DND-41 (cell line): Measurements from ENCODE around the gene KAZN.

Experiments used
- ATAC-seq: fragments of 200-7000 bp; cut with Tn5 transposase; 3 replicates; pipeline ENCODE4 v1.9.1; 2021; ENCODE audit warnings: low read depth; ENCODE audit not compliant: insufficient read depth
- DNase-seq: peaks from one replicate; pipeline ENCODE4 v3.0.0-alpha.2; 2020
- H2AFZ ChIP-seq: 2 replicates; pipeline ENCODE4 v1.6.0; 2012; ENCODE audit warnings: low read depth, low read length
- H3K27ac ChIP-seq: 2 replicates; pipeline ENCODE4 v1.5.1; 2012; ENCODE audit warnings: low read length, inconsistent platforms
- H3K27me3 ChIP-seq: fragments of 200-600 bp; sonication (generic); 2 replicates; pipeline ENCODE4 v1.6.0; 2012; ENCODE audit warnings: low read length, mild to moderate bottlenecking, inconsistent platforms; ENCODE audit not compliant: insufficient read depth, poor library complexity
- H3K36me3 ChIP-seq: 2 replicates; pipeline ENCODE4 v1.5.1; 2012; ENCODE audit warnings: low read length, inconsistent platforms; ENCODE audit not compliant: insufficient read depth
- H3K4me1 ChIP-seq: 2 replicates; pipeline ENCODE4 v1.5.1; 2012; ENCODE audit warnings: mild to moderate bottlenecking, low read length; ENCODE audit not compliant: insufficient read depth
- H3K4me2 ChIP-seq: 2 replicates; pipeline ENCODE4 v1.6.0; 2012; ENCODE audit warnings: mild to moderate bottlenecking, moderate library complexity, low read length, inconsistent platforms; ENCODE audit not compliant: insufficient read depth
- H3K4me3 ChIP-seq, 2 experiments: fragments of 200-600 bp in 1 of 2; shearing (Covaris generic) in 1 of 2; 2 replicates each; pipeline ENCODE4 v1.5.1; 2012 to 2016; ENCODE audit warnings: inconsistent platforms in 2 of 2, low read length in 2 of 2, mild to moderate bottlenecking in 2 of 2, low read depth in 1 of 2, moderate library complexity in 1 of 2
- H3K79me2 ChIP-seq: 2 replicates; pipeline ENCODE4 v1.6.0; 2012; ENCODE audit warnings: low read length, inconsistent platforms; ENCODE audit not compliant: insufficient read depth
- H3K9ac ChIP-seq: 2 replicates; pipeline ENCODE4 v1.6.0; 2012; ENCODE audit warnings: low read depth, mild to moderate bottlenecking, inconsistent platforms, low read length, moderate library complexity
- H3K9me3 ChIP-seq: 2 replicates; pipeline ENCODE4 v1.5.1; 2012; ENCODE audit warnings: low read length, moderate library complexity, mild to moderate bottlenecking, inconsistent platforms; ENCODE audit not compliant: insufficient read depth, severe bottlenecking
- H4K20me1 ChIP-seq: 2 replicates; pipeline ENCODE4 v1.6.0; 2012; ENCODE audit warnings: low read length; ENCODE audit not compliant: insufficient read depth
- EZH2 ChIP-seq: IDR thresholded peaks from 3 replicates; pipeline ENCODE4 v1.6.1; 2012; ENCODE audit warnings: borderline replicate concordance, low read depth, mild to moderate bottlenecking, moderate library complexity, low read length, inconsistent platforms; ENCODE audit not compliant: severe bottlenecking
- TF ChIP-seq, protein P1 (sequence below): IDR thresholded peaks from 2 replicates; pipeline ENCODE4 v1.5.1; 2012; ENCODE audit warnings: borderline replicate concordance, low read length, moderate library complexity, mild to moderate bottlenecking; ENCODE audit not compliant: poor library complexity, severe bottlenecking; ENCODE audit errors: extremely low read depth

Gene KAZN

DNA sequence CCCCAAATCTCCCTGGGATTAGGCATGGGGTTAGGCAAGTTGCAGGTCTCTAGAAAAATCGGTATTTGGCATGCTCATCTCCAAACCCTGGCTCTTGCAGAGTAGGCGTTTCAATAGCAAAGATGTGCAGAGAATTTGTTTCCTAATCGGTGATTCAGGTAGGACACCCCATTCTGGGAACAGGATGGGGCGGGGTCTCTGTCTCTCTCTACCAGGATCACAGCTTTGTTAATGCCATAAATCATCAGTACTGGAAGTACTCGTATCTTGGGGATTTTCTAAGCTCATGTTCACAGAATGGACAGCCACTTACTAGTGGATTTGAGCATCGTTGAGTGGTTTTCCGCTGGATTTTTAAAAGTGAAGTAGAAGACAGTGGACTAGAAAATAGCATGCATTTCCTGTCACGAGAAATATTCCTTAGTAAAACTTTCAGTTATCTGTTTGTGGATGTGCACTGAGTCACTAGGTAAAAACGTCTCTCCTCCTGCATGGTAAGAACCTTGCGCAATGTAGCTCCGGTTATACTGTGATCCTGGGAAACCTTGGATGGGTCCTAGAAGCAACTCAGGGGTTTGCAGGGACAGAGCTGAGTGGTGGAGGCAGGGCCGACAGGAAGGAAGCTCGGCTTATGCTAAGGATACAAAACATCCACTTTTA lies 560.2 kb downstream of the KAZN start:
- DNase-seq (no peak), ATAC-seq (no peak)
- Histone ChIP-seq H3K4me3 (no peak overlapping the region), H3K79me2 (no peaks in the 10 kb centered on the region), H3K36me3 (no peaks in the 10 kb centered on the region), H3K27me3 (peaks cover under 1% of the 10 kb centered on the region), H4K20me1 (no peaks in the 10 kb centered on the region), H2AFZ (no peak overlapping the region), H3K4me2 (no peak overlapping the region), H3K4me1 (peaks cover 19% of the 10 kb centered on the region), H3K9ac (no peak overlapping the region), H3K9me3 (no peaks in the 10 kb centered on the region), H3K27ac (no peak overlapping the region)
- no peak for TF ChIP-seq EZH2
- TF ChIP-seq, protein P1, sequence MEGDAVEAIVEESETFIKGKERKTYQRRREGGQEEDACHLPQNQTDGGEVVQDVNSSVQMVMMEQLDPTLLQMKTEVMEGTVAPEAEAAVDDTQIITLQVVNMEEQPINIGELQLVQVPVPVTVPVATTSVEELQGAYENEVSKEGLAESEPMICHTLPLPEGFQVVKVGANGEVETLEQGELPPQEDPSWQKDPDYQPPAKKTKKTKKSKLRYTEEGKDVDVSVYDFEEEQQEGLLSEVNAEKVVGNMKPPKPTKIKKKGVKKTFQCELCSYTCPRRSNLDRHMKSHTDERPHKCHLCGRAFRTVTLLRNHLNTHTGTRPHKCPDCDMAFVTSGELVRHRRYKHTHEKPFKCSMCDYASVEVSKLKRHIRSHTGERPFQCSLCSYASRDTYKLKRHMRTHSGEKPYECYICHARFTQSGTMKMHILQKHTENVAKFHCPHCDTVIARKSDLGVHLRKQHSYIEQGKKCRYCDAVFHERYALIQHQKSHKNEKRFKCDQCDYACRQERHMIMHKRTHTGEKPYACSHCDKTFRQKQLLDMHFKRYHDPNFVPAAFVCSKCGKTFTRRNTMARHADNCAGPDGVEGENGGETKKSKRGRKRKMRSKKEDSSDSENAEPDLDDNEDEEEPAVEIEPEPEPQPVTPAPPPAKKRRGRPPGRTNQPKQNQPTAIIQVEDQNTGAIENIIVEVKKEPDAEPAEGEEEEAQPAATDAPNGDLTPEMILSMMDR = no peak

DNA sequence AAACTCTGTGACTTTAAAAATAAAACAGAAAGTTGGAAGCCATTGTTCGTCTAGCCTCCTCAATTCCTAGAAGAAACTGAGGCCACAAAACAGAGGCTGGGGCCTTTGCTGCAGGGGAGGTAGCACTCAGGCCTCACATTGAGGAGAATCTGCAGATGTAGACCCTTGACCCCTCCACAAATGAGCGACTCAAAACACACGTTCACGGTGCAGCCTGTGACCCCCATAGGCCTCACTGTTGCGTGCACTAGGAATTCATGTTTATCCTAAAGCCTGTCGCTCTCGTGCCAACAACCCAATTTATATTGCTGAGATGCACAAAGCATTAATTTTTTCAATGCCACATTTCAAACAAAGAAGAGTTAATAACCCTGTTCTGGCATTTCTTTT lies 560.7 kb downstream of the KAZN start:
- Histone ChIP-seq H3K4me1 (peaks cover 19% of the 10 kb centered on the region), H3K4me3 (no peak overlapping the region), H3K9ac (no peak overlapping the region), H3K9me3 (no peaks in the 10 kb centered on the region), H3K27me3 (no peaks in the 10 kb centered on the region), H2AFZ (no peak overlapping the region), H4K20me1 (no peaks in the 10 kb centered on the region), H3K4me2 (no peak overlapping the region), H3K27ac (no peak overlapping the region), H3K79me2 (no peaks in the 10 kb centered on the region), H3K36me3 (no peaks in the 10 kb centered on the region)
- DNase-seq (no peak), ATAC-seq (no peak)
- TF ChIP-seq EZH2 = no peak
- TF ChIP-seq, protein P1 = no peak

GRCh38 chr1:15160626-15161025 lies 562.1 kb downstream of the KAZN start:
- no peak for ATAC-seq
- Histone ChIP-seq H4K20me1 (no peaks in the 10 kb centered on the region), H3K4me1 (peaks cover 16% of the 10 kb centered on the region), H3K9ac (no peak overlapping the region), H3K4me3 (no peak overlapping the region), H3K9me3 (no peaks in the 10 kb centered on the region), H3K27ac (no peak overlapping the region), H2AFZ (no peak overlapping the region), H3K27me3 (no peaks in the 10 kb centered on the region), H3K79me2 (no peaks in the 10 kb centered on the region), H3K4me2 (no peak overlapping the region), H3K36me3 (no peaks in the 10 kb centered on the region)
- TF ChIP-seq, protein P1 = no peak
- TF ChIP-seq EZH2 = no peak
- no peak for DNase-seq

GRCh38 chr1:15167386-15167785 lies 568.9 kb downstream of the KAZN start:
- no peaks in the 10 kb centered on the region for H3K36me3 ChIP-seq
- TF ChIP-seq, protein P1 = no peak
- no peak for TF ChIP-seq EZH2
- no peaks in the 10 kb centered on the region for H3K9me3 ChIP-seq
- no peaks in the 10 kb centered on the region for H3K79me2 ChIP-seq
- no peak overlapping the region for H3K27ac ChIP-seq
- ATAC-seq (no peak), DNase-seq (no peak)
- H3K4me1 ChIP-seq = no peaks in the 10 kb centered on the region
- H3K27me3 ChIP-seq = no peaks in the 10 kb centered on the region
- no peak overlapping the region for H3K4me2 ChIP-seq
- no peaks in the 10 kb centered on the region for H4K20me1 ChIP-seq
- H3K4me3 ChIP-seq = no peak overlapping the region
- no peak overlapping the region for H2AFZ ChIP-seq
- no peak overlapping the region for H3K9ac ChIP-seq
